Astrocyte of the cerebellum (primary cell): ENCODE measurements around the gene LMO7.

Experiments
- DNase-seq: peaks from one replicate; pipeline ENCODE4 v3.0.0-alpha.2; 2011; ENCODE audit warnings: low read depth
- H3K4me3 ChIP-seq: 2 replicates; pipeline ENCODE4 v1.5.1; 2011; ENCODE audit warnings: mild to moderate bottlenecking, low read depth, low read length, moderate library complexity
- in situ Hi-C: cut with HindIII; loops from 2 replicates; pipeline ENCODE4 v1.10.0; 2017; ENCODE audit warnings: low sequenced_read_pairs
- TF ChIP-seq, protein P1 (sequence below): IDR thresholded peaks from 2 replicates; pipeline ENCODE4 v1.5.1; 2012; ENCODE audit warnings: low read length, low read depth, moderate library complexity, mild to moderate bottlenecking; ENCODE audit errors: missing control alignments

The LMO7 gene

DNA sequence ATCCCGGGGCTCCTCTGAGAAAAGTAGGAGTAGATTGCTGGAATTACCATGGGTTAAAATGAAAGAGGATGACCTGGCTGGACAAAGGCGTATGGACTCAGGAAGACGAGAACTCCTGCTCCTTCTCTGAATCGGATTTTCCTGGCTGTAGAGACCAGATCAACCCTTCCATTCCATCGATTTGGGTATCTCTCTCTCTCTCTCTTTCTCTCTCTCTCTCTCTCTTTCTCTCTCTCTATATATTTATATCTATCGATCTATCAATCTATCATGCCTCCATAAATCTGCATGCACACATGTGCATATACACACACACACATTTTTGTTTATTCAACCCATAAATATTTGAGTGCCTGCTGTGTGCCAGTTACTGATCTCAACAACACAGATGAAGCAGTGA lies 234.9 kb downstream of the LMO7 start:
- in situ Hi-C loops: loop anchor here (25.0 kb wide), 1 partner anchor 1041 kb away; no protein-coding TSS in a partner anchor
- H3K4me3 ChIP-seq: no peak overlapping the region
- TF ChIP-seq, protein P1, sequence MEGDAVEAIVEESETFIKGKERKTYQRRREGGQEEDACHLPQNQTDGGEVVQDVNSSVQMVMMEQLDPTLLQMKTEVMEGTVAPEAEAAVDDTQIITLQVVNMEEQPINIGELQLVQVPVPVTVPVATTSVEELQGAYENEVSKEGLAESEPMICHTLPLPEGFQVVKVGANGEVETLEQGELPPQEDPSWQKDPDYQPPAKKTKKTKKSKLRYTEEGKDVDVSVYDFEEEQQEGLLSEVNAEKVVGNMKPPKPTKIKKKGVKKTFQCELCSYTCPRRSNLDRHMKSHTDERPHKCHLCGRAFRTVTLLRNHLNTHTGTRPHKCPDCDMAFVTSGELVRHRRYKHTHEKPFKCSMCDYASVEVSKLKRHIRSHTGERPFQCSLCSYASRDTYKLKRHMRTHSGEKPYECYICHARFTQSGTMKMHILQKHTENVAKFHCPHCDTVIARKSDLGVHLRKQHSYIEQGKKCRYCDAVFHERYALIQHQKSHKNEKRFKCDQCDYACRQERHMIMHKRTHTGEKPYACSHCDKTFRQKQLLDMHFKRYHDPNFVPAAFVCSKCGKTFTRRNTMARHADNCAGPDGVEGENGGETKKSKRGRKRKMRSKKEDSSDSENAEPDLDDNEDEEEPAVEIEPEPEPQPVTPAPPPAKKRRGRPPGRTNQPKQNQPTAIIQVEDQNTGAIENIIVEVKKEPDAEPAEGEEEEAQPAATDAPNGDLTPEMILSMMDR: no peak
- DNase-seq: no peak

DNA sequence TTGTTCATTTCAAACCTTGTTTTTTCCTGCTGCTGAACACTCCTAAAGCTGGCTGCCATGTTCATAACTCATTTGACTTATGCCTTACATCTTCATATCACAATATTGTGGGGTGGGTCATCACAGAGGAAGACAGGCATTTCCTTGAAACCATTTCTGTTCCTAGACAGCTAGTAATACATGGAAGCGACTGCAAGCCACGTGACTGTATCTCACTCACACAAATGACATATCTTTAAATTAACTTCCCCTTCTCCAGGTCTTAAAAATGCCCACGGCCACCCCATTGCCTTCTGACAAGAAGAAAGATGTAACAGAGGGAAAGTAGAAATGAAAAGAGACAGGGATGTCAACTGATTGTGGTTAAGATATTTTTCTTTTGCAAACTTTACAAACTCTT lies 236.8 kb downstream of the LMO7 start:
- in situ Hi-C loops: loop anchor here (25.0 kb wide), 1 partner anchor 1039 kb away; no protein-coding TSS in a partner anchor
- H3K4me3 ChIP-seq: no peak overlapping the region
- no peak for DNase-seq
- TF ChIP-seq, protein P1: no peak

- in situ Hi-C loops: loop anchor here (25.0 kb wide), 1 partner anchor 1039 kb away; no protein-coding TSS in a partner anchor
- no peak for DNase-seq
- H3K4me3 ChIP-seq: no peak overlapping the region
- TF ChIP-seq, protein P1: no peak
Observed at GRCh38 chr13:75873494-75873893, 237.4 kb downstream of the LMO7 start.

DNA sequence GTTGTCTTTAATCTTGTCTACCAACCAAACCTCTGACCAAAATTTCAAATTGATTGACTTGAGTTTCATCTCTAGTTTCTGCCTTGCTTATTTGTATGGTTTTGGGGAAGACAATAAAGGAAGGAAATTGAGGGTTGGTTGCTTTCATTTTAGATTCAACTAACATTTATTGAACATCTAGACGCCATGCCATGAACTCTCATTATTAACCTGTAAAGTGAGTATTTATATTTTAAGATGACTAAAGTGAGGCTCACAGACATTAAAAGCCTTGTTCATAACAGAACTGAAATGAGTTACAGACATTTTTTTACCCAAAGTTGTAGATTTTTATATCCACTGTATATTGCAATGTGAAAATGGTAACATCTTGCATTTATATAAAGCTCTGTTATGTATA lies 239.3 kb downstream of the LMO7 start:
- no peak overlapping the region for H3K4me3 ChIP-seq
- TF ChIP-seq, protein P1: no peak
- DNase-seq: no peak
- in situ Hi-C loops: no loop called here

GRCh38 chr13:75876142-75877050 lies 240.3 kb downstream of the LMO7 start:
- no peak overlapping the region for H3K4me3 ChIP-seq
- TF ChIP-seq, protein P1: peak; percentile 91
- peak; percentile 43 for DNase-seq
- in situ Hi-C loops: no loop called here

DNA sequence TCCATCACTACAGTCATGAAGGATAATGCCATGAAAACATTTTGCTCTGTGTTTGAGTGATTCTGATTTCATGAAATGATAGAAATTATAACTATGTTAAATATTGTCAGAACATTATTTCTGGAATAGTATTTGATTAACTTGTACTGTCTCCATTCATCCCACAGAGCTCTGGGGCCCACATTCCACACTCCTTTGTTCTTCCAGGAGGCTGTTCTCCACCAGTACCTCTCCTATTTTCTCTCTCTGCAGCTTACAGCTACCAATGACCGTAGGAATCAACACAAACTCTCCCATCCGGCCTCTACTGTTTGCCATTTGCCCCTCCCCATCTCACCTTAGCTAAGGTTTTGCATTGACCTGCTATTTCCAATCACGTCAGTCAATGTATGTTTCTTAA lies 240.9 kb downstream of the LMO7 start:
- in situ Hi-C loops: no loop called here

More for the DNA sequence above, 240.9 kb downstream of the LMO7 start:
- H3K4me3 ChIP-seq: no peak overlapping the region
- no peak for DNase-seq
- TF ChIP-seq, protein P1: no peak
